ENCODE data around the gene TRMT112.

GRCh38 chr11:64281957-64282770 lies 35.2 kb downstream of the TRMT112 start:
- TF ChIP-seq RAD21 (IDR thresholded peaks at IDR 0.05; ENCODE audit: low read depth) (no peak), EP300 (IDR thresholded peaks at IDR 0.05; ENCODE audit: borderline replicate concordance) (no peak), TCF12 (IDR thresholded peaks at IDR 0.05; ENCODE audit: low read depth) (no peak), CREB1 (IDR thresholded peaks at IDR 0.05; ENCODE audit: low read depth) (no peak), TEAD4 (IDR thresholded peaks at IDR 0.05) (no peak), USF1 (IDR thresholded peaks at IDR 0.05) (no peak)

Data from Ishikawa (cell line).